ENCODE measurements around the gene LMO7.

The LMO7 gene

DNA sequence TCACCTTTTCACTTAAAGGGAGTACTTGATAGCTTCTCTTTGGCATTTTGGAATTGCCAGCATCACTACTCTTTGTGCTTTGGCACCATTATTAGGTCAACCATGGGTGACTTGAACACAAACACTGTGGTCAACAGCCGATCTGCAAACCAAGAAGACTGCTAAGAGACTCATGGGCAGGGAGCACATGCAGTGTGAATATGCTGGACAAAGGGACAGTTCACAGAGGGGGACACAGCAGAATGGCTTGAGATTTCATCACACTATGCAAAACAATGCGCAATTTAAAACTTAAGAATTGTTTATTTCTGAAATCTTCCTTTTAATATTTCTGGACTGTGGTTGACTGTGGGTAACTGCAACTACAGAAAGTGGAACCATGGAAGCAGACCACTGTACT lies 64.4 kb downstream of the LMO7 start:
- Histone ChIP-seq H3K4me1 (ENCODE audit: control insufficient read depth, insufficient read depth, low read length) (no peaks in the 10 kb centered on the region), H3K9ac (ENCODE audit: low read depth, low read length) (no peak overlapping the region), H3K9me3 (ENCODE audit: control insufficient read depth, insufficient read depth, low read length) (peaks cover 4% of the 10 kb centered on the region), H3K4me3 (ENCODE audit: low read depth, low read length) (no peak overlapping the region), H3K27me3 (ENCODE audit: control insufficient read depth, insufficient read depth, low read length) (no peaks in the 10 kb centered on the region), H3K36me3 (ENCODE audit: control insufficient read depth, insufficient read depth, low read length) (no peaks in the 10 kb centered on the region)

DNA sequence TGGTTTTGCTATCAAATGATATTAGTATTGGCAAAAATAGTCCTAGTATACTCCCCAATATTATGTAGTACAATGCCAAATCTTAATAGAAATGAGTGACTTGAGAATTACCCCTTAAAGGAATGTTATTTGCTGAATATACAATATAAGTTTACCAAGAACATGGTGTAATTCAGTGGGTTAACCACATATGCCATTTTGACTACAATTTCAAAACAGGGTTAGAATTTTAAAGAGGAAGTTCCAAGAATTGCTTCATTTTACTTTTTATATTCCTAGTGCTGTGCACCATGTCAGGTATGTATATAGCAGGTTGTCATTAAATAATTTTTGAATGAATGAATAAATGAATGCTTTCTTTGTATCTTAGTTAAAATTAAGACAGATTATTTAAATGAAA lies 66.3 kb downstream of the LMO7 start:
- H3K4me1 ChIP-seq (ENCODE audit: control insufficient read depth, insufficient read depth, low read length) = no peaks in the 10 kb centered on the region
- no peaks in the 10 kb centered on the region for H3K36me3 ChIP-seq (ENCODE audit: control insufficient read depth, insufficient read depth, low read length)
- no peaks in the 10 kb centered on the region for H3K27me3 ChIP-seq (ENCODE audit: control insufficient read depth, insufficient read depth, low read length)
- H3K9ac ChIP-seq (ENCODE audit: low read depth, low read length) = no peak overlapping the region
- H3K4me3 ChIP-seq (ENCODE audit: low read depth, low read length) = no peak overlapping the region
- peaks cover 4% of the 10 kb centered on the region for H3K9me3 ChIP-seq (ENCODE audit: control insufficient read depth, insufficient read depth, low read length)

DNA sequence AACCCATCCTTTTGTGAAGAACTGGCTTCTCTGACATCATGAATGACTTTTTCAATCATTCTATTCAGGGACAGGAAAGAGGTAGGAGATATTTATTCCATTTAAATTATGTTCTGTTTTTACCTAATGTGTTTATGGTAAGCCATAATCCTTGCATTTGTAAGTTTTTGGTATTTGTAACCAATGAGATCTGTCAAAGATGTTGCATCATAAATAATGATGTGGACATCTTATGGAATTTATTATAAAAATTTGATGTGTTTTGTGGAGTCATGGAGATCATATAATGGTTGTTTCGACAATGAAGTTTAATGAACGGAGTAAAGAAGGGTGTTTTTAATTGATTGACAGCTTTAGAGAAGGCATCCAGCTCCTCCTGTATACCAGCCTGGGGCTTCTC lies 67.6 kb downstream of the LMO7 start:
- H3K4me3 ChIP-seq (ENCODE audit: low read depth, low read length) = no peak overlapping the region
- H3K36me3 ChIP-seq (ENCODE audit: control insufficient read depth, insufficient read depth, low read length) = no peaks in the 10 kb centered on the region
- H3K4me1 ChIP-seq (ENCODE audit: control insufficient read depth, insufficient read depth, low read length) = no peaks in the 10 kb centered on the region
- H3K9ac ChIP-seq (ENCODE audit: low read depth, low read length) = no peak overlapping the region
- H3K9me3 ChIP-seq (ENCODE audit: control insufficient read depth, insufficient read depth, low read length) = peaks cover 3% of the 10 kb centered on the region
- H3K27me3 ChIP-seq (ENCODE audit: control insufficient read depth, insufficient read depth, low read length) = no peaks in the 10 kb centered on the region

DNA sequence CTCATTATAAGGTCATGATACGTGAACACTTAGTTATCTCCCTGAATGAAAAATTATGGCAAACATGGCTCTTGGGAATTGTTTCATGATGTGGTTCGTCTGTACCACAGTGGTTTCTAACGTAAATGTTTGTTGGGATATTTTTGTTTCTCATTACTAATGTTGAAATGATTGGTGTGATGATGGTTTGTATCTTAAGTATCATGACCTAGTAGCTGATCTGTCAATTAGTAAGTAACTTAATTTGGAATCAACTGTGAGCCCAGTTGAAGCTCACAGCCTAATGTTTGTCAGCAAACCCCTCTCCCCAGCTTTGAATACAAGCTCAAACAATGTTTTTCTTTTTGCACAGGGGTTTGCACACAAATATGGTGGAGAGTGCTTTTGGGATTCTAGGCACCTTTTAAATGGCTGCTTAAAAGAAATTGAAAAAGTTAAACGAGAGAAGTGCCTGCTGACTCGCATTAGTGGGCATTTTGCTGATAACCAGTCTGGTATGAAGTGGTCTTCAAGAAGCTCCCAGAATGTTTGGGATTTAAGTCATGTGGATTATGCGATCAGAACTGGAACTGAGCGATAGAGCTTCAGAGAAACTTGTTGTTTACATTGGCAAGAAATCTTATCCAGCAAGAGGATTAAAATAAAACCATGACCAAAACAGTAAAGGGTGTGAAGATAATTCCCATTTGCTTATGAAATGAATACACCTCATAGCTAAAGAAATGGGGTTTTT lies 68.2 kb downstream of the LMO7 start:
- H3K27me3 ChIP-seq (ENCODE audit: control insufficient read depth, insufficient read depth, low read length) = no peaks in the 10 kb centered on the region
- no peak overlapping the region for H3K4me3 ChIP-seq (ENCODE audit: low read depth, low read length)
- H3K9ac ChIP-seq (ENCODE audit: low read depth, low read length) = no peak overlapping the region
- no peaks in the 10 kb centered on the region for H3K36me3 ChIP-seq (ENCODE audit: control insufficient read depth, insufficient read depth, low read length)
- H3K4me1 ChIP-seq (ENCODE audit: control insufficient read depth, insufficient read depth, low read length) = no peaks in the 10 kb centered on the region
- no peaks in the 10 kb centered on the region for H3K9me3 ChIP-seq (ENCODE audit: control insufficient read depth, insufficient read depth, low read length)

DNA sequence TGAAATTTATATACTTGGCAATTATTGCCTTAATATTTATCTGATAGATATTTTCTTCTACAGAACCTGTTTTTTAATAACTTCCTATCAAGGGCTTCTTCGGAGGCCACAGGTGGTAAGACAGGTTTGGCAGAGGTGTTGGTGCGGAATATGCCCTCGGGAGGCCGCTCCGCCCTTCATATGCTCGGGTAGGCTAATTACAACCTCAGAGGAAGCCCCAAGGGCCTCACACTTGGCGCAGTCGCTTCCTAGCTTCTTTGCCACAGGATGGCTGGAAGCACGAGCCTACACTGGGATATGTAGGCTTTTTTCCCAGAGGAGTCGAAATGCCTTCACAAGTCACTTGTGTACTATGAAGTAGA lies 68.8 kb downstream of the LMO7 start:
- Histone ChIP-seq H3K9ac (ENCODE audit: low read depth, low read length) (no peak overlapping the region), H3K9me3 (ENCODE audit: control insufficient read depth, insufficient read depth, low read length) (no peaks in the 10 kb centered on the region), H3K4me3 (ENCODE audit: low read depth, low read length) (no peak overlapping the region), H3K4me1 (ENCODE audit: control insufficient read depth, insufficient read depth, low read length) (no peaks in the 10 kb centered on the region), H3K27me3 (ENCODE audit: control insufficient read depth, insufficient read depth, low read length) (no peaks in the 10 kb centered on the region), H3K36me3 (ENCODE audit: control insufficient read depth, insufficient read depth, low read length) (no peaks in the 10 kb centered on the region)

DNA sequence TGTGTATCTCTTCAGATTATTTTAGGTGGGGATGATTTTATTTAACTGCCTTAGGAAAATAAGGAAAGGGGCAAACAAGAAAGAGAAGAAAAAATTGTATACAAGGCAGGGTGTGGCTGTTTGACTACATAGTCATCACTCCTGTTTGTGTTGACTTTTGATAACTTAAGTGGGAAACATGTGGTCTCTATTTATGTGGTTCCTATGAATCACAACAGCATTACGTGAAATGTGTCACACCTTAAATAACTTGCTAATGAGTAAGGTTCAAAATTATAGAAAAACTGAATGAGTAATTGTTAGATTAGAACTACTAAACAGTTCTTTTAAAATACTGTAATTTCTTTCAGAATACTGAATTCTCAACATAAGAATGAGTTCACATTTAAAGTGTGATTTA lies 69.3 kb downstream of the LMO7 start:
- no peak overlapping the region for H3K9ac ChIP-seq (ENCODE audit: low read depth, low read length)
- no peaks in the 10 kb centered on the region for H3K36me3 ChIP-seq (ENCODE audit: control insufficient read depth, insufficient read depth, low read length)
- no peaks in the 10 kb centered on the region for H3K4me1 ChIP-seq (ENCODE audit: control insufficient read depth, insufficient read depth, low read length)
- H3K27me3 ChIP-seq (ENCODE audit: control insufficient read depth, insufficient read depth, low read length) = no peaks in the 10 kb centered on the region
- H3K9me3 ChIP-seq (ENCODE audit: control insufficient read depth, insufficient read depth, low read length) = no peaks in the 10 kb centered on the region
- H3K4me3 ChIP-seq (ENCODE audit: low read depth, low read length) = no peak overlapping the region

DNA sequence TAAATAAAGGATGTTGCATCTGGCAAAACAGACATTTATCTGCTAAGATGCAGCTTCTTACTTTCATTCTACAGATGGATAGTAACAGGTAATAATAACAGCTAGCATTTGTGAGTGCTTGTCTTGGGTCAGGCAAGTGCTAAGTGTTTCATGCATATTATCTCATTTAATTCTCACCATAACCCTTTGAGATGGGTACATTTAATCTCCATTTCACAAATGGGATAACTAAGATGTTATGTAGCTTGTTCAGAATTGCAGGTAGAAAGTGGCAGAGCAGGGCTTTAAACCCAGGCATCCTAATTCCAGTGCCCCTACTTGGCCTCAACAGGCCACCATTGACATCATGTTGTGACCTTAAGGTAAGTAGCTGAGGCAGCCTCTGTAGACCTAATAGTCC lies 69.8 kb downstream of the LMO7 start:
- H3K36me3 ChIP-seq (ENCODE audit: control insufficient read depth, insufficient read depth, low read length) = no peaks in the 10 kb centered on the region
- H3K4me1 ChIP-seq (ENCODE audit: control insufficient read depth, insufficient read depth, low read length) = no peaks in the 10 kb centered on the region
- no peaks in the 10 kb centered on the region for H3K27me3 ChIP-seq (ENCODE audit: control insufficient read depth, insufficient read depth, low read length)
- H3K9ac ChIP-seq (ENCODE audit: low read depth, low read length) = no peak overlapping the region
- H3K9me3 ChIP-seq (ENCODE audit: control insufficient read depth, insufficient read depth, low read length) = no peaks in the 10 kb centered on the region
- no peak overlapping the region for H3K4me3 ChIP-seq (ENCODE audit: low read depth, low read length)

DNA sequence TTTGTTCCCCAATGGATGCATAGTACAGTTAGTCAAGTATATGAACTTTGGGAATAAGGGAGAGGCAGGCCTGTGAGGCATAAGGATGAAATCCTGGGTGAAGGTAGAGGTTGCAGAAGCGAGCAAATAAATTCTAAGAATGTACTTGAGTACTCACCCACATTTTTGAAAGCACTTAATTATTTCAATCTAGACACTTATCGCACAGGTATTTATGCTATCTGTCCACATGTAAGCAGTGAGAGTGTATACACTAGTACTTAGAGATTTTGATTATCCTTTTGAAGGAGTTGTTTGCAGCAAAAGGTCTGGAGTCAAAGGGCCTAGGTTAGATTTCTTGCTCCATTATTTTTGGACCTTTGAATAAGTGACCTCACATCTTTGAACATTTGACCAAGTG lies 77.7 kb downstream of the LMO7 start:
- H3K36me3 ChIP-seq (ENCODE audit: control insufficient read depth, insufficient read depth, low read length) = no peaks in the 10 kb centered on the region
- H3K9ac ChIP-seq (ENCODE audit: low read depth, low read length) = no peak overlapping the region
- H3K4me3 ChIP-seq (ENCODE audit: low read depth, low read length) = no peak overlapping the region
- H3K27me3 ChIP-seq (ENCODE audit: control insufficient read depth, insufficient read depth, low read length) = no peaks in the 10 kb centered on the region
- peaks cover 2% of the 10 kb centered on the region for H3K4me1 ChIP-seq (ENCODE audit: control insufficient read depth, insufficient read depth, low read length)
- no peaks in the 10 kb centered on the region for H3K9me3 ChIP-seq (ENCODE audit: control insufficient read depth, insufficient read depth, low read length)

DNA sequence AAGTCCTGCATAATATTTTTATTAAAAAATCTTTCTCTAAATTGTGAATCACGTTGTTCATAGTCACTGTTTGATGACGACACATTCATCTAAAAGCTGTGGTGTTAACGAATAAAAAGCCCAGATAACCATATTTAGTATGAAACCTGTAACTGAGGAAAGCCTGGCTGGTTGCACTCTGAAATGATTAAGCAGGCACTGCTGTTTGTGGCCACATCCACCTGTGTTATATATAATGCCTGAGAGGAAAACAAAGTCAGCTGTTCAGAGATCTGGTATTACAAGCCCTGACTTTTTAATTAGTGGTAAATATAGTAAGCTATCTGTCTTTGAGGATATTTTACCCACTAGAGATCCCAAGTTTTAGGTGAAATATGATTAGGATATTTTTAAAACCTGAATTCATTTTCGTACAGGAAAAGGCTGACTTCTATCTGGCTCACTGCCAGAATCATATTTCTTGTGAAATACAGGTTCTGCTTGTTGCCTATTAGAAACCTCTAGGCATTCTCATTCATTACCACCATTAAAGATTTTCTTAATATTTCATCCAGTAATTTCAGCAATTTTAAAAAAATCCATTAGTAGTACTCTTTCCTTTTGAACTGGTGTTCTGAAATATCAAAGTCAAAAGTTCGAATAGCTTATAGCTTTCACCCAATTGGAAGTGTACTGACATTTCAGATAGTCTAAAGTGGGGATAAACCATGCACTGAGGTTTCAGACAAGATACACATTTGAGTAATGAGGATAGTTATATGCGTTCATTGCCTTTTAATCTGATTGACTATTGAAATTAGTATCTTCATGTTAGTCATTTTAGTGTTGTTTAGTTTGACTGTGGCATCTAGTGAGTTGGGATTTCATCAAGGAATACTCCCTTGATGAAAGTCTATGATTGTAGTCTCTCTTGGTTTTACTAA lies 79.7 kb downstream of the LMO7 start:
- peaks cover 2% of the 10 kb centered on the region for H3K4me1 ChIP-seq (ENCODE audit: control insufficient read depth, insufficient read depth, low read length)
- no peaks in the 10 kb centered on the region for H3K27me3 ChIP-seq (ENCODE audit: control insufficient read depth, insufficient read depth, low read length)
- H3K4me3 ChIP-seq (ENCODE audit: low read depth, low read length) = no peak overlapping the region
- H3K9ac ChIP-seq (ENCODE audit: low read depth, low read length) = no peak overlapping the region
- H3K36me3 ChIP-seq (ENCODE audit: control insufficient read depth, insufficient read depth, low read length) = no peaks in the 10 kb centered on the region
- no peaks in the 10 kb centered on the region for H3K9me3 ChIP-seq (ENCODE audit: control insufficient read depth, insufficient read depth, low read length)

DNA sequence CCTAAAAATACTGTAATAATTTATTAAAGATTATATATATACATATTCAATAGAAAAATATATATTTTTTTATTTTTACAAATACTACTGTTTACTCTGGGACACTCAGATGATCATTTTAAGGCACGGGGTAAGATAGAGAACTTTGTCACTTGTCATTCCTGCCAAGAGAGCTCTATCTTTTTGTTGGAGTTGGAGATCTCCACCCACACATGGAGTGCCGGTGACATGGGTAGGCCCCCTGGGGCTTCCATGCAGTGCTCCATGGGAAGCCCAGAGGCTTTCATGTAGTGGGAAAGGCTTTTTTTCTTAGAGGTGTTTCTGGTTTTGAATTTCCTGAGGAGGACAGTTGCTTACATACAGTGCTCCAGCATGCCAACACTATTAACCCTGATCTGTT lies 81.4 kb downstream of the LMO7 start:
- Histone ChIP-seq H3K27me3 (ENCODE audit: control insufficient read depth, insufficient read depth, low read length) (no peaks in the 10 kb centered on the region), H3K36me3 (ENCODE audit: control insufficient read depth, insufficient read depth, low read length) (no peaks in the 10 kb centered on the region), H3K9ac (ENCODE audit: low read depth, low read length) (no peak overlapping the region), H3K4me3 (ENCODE audit: low read depth, low read length) (no peak overlapping the region), H3K4me1 (ENCODE audit: control insufficient read depth, insufficient read depth, low read length) (peaks cover 2% of the 10 kb centered on the region), H3K9me3 (ENCODE audit: control insufficient read depth, insufficient read depth, low read length) (no peaks in the 10 kb centered on the region)

DNA sequence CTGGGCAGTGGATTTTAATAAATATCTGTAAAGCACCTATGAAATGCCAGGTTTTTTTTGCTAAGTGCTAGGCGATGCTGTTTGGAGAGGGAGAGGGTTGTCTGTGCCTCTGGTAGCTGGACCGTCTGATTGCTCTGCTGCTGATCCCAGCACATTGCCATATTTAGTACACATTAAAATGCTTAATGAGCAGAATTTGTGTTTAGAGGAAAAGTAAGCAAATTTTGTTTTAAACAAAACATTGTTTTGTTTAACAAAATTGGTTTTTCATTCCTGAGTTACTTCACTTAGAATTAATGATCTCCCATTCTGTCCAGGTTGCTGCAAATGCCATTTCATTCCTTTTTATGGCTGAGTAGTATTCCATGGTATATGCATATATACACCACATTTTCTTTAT lies 85.2 kb downstream of the LMO7 start:
- Histone ChIP-seq H3K36me3 (ENCODE audit: control insufficient read depth, insufficient read depth, low read length) (no peaks in the 10 kb centered on the region), H3K27me3 (ENCODE audit: control insufficient read depth, insufficient read depth, low read length) (no peaks in the 10 kb centered on the region), H3K9me3 (ENCODE audit: control insufficient read depth, insufficient read depth, low read length) (no peaks in the 10 kb centered on the region), H3K4me1 (ENCODE audit: control insufficient read depth, insufficient read depth, low read length) (no peaks in the 10 kb centered on the region), H3K4me3 (ENCODE audit: low read depth, low read length) (no peak overlapping the region), H3K9ac (ENCODE audit: low read depth, low read length) (no peak overlapping the region)

DNA sequence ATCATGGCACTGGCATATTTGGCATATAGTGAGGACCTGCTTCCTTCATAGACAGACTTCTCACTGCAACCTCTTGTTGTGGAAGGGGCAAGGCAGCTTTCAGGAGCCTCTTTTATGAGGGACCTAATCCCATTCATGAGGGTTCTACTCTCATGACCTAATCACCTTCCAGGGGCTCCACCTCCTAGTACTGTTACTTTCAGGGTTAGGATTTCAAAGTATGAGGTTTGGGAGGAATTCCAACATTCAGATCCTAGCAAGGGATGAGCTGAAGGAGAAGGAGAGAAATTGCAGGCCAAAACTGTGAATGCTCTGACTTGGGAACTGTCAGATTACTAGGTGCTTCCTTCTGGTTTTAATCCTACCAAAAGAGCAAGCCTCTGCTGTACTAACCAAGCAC lies 87.8 kb downstream of the LMO7 start:
- Histone ChIP-seq H3K9ac (ENCODE audit: low read depth, low read length) (no peak overlapping the region), H3K4me3 (ENCODE audit: low read depth, low read length) (no peak overlapping the region), H3K27me3 (ENCODE audit: control insufficient read depth, insufficient read depth, low read length) (no peaks in the 10 kb centered on the region)

More for the DNA sequence above, 87.8 kb downstream of the LMO7 start:
- Histone ChIP-seq H3K9me3 (ENCODE audit: control insufficient read depth, insufficient read depth, low read length) (no peaks in the 10 kb centered on the region), H3K4me1 (ENCODE audit: control insufficient read depth, insufficient read depth, low read length) (no peaks in the 10 kb centered on the region), H3K36me3 (ENCODE audit: control insufficient read depth, insufficient read depth, low read length) (no peaks in the 10 kb centered on the region)

All from iPS-15b (cell line).